ENCODE measurements around the gene SMIM41.
"Not testable (repeated sequence)": the region's sequence is repeated elsewhere in the genome, so short reads cannot be mapped to it uniquely, and the experiment has no call there.

DNA sequence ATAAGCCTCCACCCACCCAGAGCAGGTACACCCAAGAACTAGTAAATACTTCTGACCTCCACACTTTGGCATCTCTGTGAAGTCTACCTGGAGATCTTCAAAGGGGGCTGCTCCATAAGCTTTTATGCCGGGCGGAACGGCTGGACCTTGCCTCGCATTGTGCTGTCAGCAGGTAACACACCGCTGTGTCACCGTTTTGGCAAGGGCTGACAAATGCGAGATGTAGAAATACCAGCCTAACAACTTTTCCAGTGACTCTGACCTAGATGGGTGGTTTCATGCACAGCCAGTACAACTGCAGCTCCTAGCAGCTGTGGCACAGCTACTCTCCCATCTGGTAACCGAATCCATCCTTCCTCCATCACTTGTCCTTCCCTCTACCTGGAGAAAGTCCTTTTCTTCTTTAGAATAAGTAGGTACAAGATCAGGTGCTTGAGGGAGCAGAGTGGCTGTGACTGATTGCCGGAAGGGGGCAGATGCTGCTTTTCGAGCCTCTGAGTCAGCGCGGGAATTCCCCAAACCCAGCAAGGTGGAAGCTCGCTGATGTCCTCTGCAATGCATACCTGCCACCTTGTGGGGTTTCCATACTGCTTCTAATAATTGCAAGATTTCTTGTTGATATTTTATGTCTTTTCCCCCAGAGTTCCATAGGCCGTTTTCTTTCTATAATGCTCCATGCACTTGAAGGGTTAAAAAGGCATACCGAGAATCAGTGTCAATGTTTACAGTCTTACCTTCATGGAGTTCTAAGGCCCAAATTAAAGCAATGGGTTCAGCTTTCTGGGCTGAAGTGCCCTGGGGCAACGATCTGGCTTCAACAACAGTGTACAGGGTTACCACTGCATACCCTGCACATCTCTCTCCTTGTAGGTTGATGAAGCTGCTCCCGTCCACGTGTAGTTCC lies 37.0 kb downstream of the SMIM41 start:
- TF ChIP-seq, protein P1, sequence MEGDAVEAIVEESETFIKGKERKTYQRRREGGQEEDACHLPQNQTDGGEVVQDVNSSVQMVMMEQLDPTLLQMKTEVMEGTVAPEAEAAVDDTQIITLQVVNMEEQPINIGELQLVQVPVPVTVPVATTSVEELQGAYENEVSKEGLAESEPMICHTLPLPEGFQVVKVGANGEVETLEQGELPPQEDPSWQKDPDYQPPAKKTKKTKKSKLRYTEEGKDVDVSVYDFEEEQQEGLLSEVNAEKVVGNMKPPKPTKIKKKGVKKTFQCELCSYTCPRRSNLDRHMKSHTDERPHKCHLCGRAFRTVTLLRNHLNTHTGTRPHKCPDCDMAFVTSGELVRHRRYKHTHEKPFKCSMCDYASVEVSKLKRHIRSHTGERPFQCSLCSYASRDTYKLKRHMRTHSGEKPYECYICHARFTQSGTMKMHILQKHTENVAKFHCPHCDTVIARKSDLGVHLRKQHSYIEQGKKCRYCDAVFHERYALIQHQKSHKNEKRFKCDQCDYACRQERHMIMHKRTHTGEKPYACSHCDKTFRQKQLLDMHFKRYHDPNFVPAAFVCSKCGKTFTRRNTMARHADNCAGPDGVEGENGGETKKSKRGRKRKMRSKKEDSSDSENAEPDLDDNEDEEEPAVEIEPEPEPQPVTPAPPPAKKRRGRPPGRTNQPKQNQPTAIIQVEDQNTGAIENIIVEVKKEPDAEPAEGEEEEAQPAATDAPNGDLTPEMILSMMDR (IDR thresholded peaks at IDR 0.05) = peak in 3 of 5 experiments; percentile 25 to 51 (median 31)
- TF ChIP-seq EP300 (IDR thresholded peaks at IDR 0.05; ENCODE audit: low read depth); POLR2A (IDR thresholded peaks at IDR 0.05): not testable (repeated sequence)
